Endothelial cell (in vitro differentiated cells): ENCODE measurements around the gene MAZ. TPM values are rescaled to one million over a fixed set of nuclear protein-coding genes. Genes with fewer than 3 reads are reported as not detected.

ENCODE experiments used
- DNase-seq: peaks from one replicate; pipeline ENCODE4 v3.0.0; 2021; ENCODE audit warnings: low spot score
- H3K27ac Mint-ChIP-seq: one replicate; pipeline ENCODE4 v1.8.0; 2021; ENCODE audit warnings: mixed read lengths, inconsistent platforms; ENCODE audit not compliant: unreplicated experiment
- H3K27me3 Mint-ChIP-seq: one replicate; pipeline ENCODE4 v1.8.0; 2021; ENCODE audit warnings: mild to moderate bottlenecking, moderate library complexity, mixed read lengths, inconsistent platforms; ENCODE audit not compliant: unreplicated experiment
- H3K36me3 Mint-ChIP-seq: one replicate; pipeline ENCODE4 v1.8.0; 2021; ENCODE audit warnings: mild to moderate bottlenecking, low read depth, mixed read lengths, inconsistent platforms; ENCODE audit not compliant: unreplicated experiment
- H3K4me1 Mint-ChIP-seq: one replicate; pipeline ENCODE4 v1.8.0; 2021; ENCODE audit warnings: mild to moderate bottlenecking, mixed read lengths, inconsistent platforms; ENCODE audit not compliant: unreplicated experiment
- H3K4me3 Mint-ChIP-seq: one replicate; pipeline ENCODE4 v1.8.0; 2021; ENCODE audit warnings: mild to moderate bottlenecking, mixed read lengths, inconsistent platforms; ENCODE audit not compliant: unreplicated experiment
- H3K9me3 Mint-ChIP-seq: one replicate; pipeline ENCODE4 v1.8.0; 2021; ENCODE audit warnings: mixed read lengths, inconsistent platforms; ENCODE audit not compliant: unreplicated experiment
- total RNA-seq: library from RNA; stranded (reverse); fragmentation: NEBNext Ultra II Directional; extraction: Animal tissue kit (Norgen Biotek cat#: 25700); gene quantifications from one replicate; pipeline ENCODE4 v1.2.1, GENCODE V29; 2021; ENCODE audit not compliant: unreplicated experiment
- TF ChIP-seq, protein P1 (sequence below): fragments of 200-600 bp; sonication (generic); IDR thresholded peaks from one replicate; pipeline ENCODE4 v1.5.0; 2021; ENCODE audit warnings: antibody characterized with exemption; ENCODE audit not compliant: unreplicated experiment

The MAZ gene
- total RNA-seq, 1 donor from 2014 or later: 407 TPM

- Mint-ChIP-seq H3K4me3 (no peak overlapping the region), H3K36me3 (no peaks in the 10 kb centered on the region), H3K4me1 (no peaks in the 10 kb centered on the region), H3K27me3 (peaks cover 2% of the 10 kb centered on the region), H3K9me3 (no peaks in the 10 kb centered on the region), H3K27ac (no peak overlapping the region)
- DNase-seq: no peak
- TF ChIP-seq, protein P1, sequence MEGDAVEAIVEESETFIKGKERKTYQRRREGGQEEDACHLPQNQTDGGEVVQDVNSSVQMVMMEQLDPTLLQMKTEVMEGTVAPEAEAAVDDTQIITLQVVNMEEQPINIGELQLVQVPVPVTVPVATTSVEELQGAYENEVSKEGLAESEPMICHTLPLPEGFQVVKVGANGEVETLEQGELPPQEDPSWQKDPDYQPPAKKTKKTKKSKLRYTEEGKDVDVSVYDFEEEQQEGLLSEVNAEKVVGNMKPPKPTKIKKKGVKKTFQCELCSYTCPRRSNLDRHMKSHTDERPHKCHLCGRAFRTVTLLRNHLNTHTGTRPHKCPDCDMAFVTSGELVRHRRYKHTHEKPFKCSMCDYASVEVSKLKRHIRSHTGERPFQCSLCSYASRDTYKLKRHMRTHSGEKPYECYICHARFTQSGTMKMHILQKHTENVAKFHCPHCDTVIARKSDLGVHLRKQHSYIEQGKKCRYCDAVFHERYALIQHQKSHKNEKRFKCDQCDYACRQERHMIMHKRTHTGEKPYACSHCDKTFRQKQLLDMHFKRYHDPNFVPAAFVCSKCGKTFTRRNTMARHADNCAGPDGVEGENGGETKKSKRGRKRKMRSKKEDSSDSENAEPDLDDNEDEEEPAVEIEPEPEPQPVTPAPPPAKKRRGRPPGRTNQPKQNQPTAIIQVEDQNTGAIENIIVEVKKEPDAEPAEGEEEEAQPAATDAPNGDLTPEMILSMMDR: no peak
These were observed 27.8 kb downstream of the MAZ start for GRCh38 chr16:29834079-29834478.

- H3K4me1 Mint-ChIP-seq: no peaks in the 10 kb centered on the region
- DNase-seq: no peak
- H3K4me3 Mint-ChIP-seq: no peak overlapping the region
- TF ChIP-seq, protein P1: no peak
- H3K9me3 Mint-ChIP-seq: no peaks in the 10 kb centered on the region
- no peaks in the 10 kb centered on the region for H3K36me3 Mint-ChIP-seq
- H3K27ac Mint-ChIP-seq: no peak overlapping the region
- H3K27me3 Mint-ChIP-seq: peaks cover 2% of the 10 kb centered on the region
These were observed 29.6 kb downstream of the MAZ start for GRCh38 chr16:29835926-29836325.

DNA sequence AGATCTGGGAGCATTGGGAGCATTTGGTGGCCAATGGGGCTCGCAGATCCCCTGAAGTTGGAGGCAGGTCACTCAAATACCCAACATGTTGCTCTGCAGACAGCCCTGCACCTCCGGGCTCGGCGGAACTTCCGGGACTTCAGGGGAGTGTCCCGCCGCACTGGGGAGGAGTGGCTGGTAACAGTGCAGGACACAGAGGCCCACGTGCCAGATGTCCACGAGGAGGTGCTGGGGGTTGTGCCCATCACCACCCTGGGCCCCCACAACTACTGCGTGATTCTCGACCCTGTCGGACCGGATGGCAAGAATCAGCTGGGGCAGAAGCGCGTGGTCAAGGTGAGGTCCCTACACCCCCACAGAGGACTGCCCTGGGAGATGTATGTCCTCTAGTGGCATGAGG lies 30.3 kb downstream of the MAZ start:
- TF ChIP-seq, protein P1: no peak
- no peaks in the 10 kb centered on the region for H3K9me3 Mint-ChIP-seq

GRCh38 chr16:29837841-29838240 lies 31.5 kb downstream of the MAZ start:
- no peak overlapping the region for H3K27ac Mint-ChIP-seq
- peaks cover 2% of the 10 kb centered on the region for H3K27me3 Mint-ChIP-seq
- no peak for DNase-seq
- H3K9me3 Mint-ChIP-seq: no peaks in the 10 kb centered on the region
- TF ChIP-seq, protein P1: no peak
- H3K4me3 Mint-ChIP-seq: no peak overlapping the region
- no peaks in the 10 kb centered on the region for H3K4me1 Mint-ChIP-seq
- H3K36me3 Mint-ChIP-seq: no peaks in the 10 kb centered on the region

More for the DNA sequence above, 30.3 kb downstream of the MAZ start:
- Mint-ChIP-seq H3K4me3 (no peak overlapping the region), H3K4me1 (no peaks in the 10 kb centered on the region), H3K27ac (no peak overlapping the region), H3K27me3 (peaks cover 2% of the 10 kb centered on the region), H3K36me3 (no peaks in the 10 kb centered on the region)
- no peak for DNase-seq

DNA sequence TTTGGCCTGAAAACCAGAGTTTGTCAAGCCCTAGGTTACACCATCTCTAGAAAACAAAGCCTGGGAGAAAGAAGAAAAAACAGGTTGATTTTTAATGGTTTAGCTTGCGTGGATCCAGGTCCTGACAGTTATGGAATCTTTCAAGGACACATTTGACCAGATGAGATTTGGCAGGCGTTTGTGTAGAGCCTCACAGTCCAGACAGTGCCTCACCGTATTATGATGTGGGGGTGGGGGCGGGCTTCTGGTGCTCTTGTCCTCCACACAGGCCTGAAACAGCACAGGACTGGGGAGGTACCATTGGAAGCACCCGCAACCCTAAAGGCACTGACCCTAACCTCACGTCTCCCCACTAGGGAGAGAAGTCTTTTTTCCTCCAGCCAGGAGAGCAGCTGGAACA lies 33.5 kb downstream of the MAZ start:
- Mint-ChIP-seq H3K9me3 (no peaks in the 10 kb centered on the region), H3K27me3 (peaks cover 2% of the 10 kb centered on the region), H3K4me1 (no peaks in the 10 kb centered on the region), H3K36me3 (no peaks in the 10 kb centered on the region), H3K27ac (no peak overlapping the region), H3K4me3 (no peak overlapping the region)
- TF ChIP-seq, protein P1: no peak
- DNase-seq: no peak
